ENCODE measurements around the gene GRM8.

GRCh38 chr7:126819197-126819484, 433.6 kb downstream of the GRM8 start:
- TF ChIP-seq CTCF (IDR thresholded peaks at IDR 0.05) (no peak), POLR2A (IDR thresholded peaks at IDR 0.05) (no peak)

Data from breast epithelium (tissue), 3 donors.